ENCODE results near the gene FAM210B.

GRCh38 chr20:56382696-56383095, 23.9 kb downstream of the FAM210B start:
- TF ChIP-seq, protein P1, sequence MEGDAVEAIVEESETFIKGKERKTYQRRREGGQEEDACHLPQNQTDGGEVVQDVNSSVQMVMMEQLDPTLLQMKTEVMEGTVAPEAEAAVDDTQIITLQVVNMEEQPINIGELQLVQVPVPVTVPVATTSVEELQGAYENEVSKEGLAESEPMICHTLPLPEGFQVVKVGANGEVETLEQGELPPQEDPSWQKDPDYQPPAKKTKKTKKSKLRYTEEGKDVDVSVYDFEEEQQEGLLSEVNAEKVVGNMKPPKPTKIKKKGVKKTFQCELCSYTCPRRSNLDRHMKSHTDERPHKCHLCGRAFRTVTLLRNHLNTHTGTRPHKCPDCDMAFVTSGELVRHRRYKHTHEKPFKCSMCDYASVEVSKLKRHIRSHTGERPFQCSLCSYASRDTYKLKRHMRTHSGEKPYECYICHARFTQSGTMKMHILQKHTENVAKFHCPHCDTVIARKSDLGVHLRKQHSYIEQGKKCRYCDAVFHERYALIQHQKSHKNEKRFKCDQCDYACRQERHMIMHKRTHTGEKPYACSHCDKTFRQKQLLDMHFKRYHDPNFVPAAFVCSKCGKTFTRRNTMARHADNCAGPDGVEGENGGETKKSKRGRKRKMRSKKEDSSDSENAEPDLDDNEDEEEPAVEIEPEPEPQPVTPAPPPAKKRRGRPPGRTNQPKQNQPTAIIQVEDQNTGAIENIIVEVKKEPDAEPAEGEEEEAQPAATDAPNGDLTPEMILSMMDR (IDR thresholded peaks at IDR 0.05; ENCODE audit: insufficient read depth, low read length), result no peak
- no peak for TF ChIP-seq SPI1 (IDR thresholded peaks at IDR 0.05; ENCODE audit: borderline replicate concordance, low read depth)
- no peak for TF ChIP-seq POLR2AphosphoS5 (IDR thresholded peaks at IDR 0.05; ENCODE audit: low read depth)
- TF ChIP-seq, protein P2, sequence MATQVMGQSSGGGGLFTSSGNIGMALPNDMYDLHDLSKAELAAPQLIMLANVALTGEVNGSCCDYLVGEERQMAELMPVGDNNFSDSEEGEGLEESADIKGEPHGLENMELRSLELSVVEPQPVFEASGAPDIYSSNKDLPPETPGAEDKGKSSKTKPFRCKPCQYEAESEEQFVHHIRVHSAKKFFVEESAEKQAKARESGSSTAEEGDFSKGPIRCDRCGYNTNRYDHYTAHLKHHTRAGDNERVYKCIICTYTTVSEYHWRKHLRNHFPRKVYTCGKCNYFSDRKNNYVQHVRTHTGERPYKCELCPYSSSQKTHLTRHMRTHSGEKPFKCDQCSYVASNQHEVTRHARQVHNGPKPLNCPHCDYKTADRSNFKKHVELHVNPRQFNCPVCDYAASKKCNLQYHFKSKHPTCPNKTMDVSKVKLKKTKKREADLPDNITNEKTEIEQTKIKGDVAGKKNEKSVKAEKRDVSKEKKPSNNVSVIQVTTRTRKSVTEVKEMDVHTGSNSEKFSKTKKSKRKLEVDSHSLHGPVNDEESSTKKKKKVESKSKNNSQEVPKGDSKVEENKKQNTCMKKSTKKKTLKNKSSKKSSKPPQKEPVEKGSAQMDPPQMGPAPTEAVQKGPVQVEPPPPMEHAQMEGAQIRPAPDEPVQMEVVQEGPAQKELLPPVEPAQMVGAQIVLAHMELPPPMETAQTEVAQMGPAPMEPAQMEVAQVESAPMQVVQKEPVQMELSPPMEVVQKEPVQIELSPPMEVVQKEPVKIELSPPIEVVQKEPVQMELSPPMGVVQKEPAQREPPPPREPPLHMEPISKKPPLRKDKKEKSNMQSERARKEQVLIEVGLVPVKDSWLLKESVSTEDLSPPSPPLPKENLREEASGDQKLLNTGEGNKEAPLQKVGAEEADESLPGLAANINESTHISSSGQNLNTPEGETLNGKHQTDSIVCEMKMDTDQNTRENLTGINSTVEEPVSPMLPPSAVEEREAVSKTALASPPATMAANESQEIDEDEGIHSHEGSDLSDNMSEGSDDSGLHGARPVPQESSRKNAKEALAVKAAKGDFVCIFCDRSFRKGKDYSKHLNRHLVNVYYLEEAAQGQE (IDR thresholded peaks at IDR 0.05; ENCODE audit: insufficient replicate concordance, low read depth), result no peak
- TF ChIP-seq GABPA (IDR thresholded peaks at IDR 0.05; ENCODE audit: low read depth), result no peak
